HEK293 (cell line): ENCODE results near the gene C1orf21.

Experiments
- CTCF ChIA-PET: fragments of 350-600 bp; formaldehyde crosslinking; extraction: SDS; loops from one replicate; lab custom pipeline; 2021; ENCODE audit warnings: antibody characterized with exemption; lab: Yijun Ruan, JAX
- POLR2A ChIA-PET: fragments of 300-600 bp; formaldehyde crosslinking; extraction: SDS; loops from one replicate; lab custom pipeline; 2020; ENCODE audit warnings: antibody characterized with exemption, inconsistent platforms; lab: Yijun Ruan, JAX
- H3K27ac ChIP-seq: fragments of 200-500 bp; sonication (Bioruptor generic); 2 replicates; pipeline ENCODE4 v1.5.1; 2014; ENCODE audit warnings: low read depth, low read length, control low read depth, inconsistent platforms; ENCODE audit errors: extremely low read depth
- H3K36me3 ChIP-seq, 2 experiments: fragments of 200-500 bp in 1 of 2; sonication (Bioruptor generic) in 1 of 2; 1 replicate in 1 of 2; 2 replicates in 1 of 2; pipeline ENCODE4 v1.5.1; 2014 to 2017; ENCODE audit warnings: inconsistent platforms in 2 of 2, low read length in 2 of 2; ENCODE audit not compliant: control insufficient read depth in 2 of 2, insufficient read depth in 1 of 2
- H3K4me1 ChIP-seq: fragments of 200-500 bp; sonication (Bioruptor generic); 2 replicates; pipeline ENCODE4 v1.5.1; 2014; ENCODE audit warnings: mild to moderate bottlenecking, low read length, inconsistent platforms; ENCODE audit not compliant: control insufficient read depth, insufficient read depth
- H3K4me3 ChIP-seq: 2 replicates; pipeline ENCODE4 v1.5.1; 2011; ENCODE audit warnings: low read depth, mild to moderate bottlenecking, control low read depth, low read length, moderate library complexity
- H3K9me3 ChIP-seq: fragments of 200-500 bp; sonication (Bioruptor generic); 2 replicates; pipeline ENCODE4 v1.5.1; 2014; ENCODE audit warnings: low read depth, low read length, inconsistent platforms; ENCODE audit not compliant: control insufficient read depth, insufficient read depth
- BCL11B ChIP-seq: fragments of 450-650 bp; formaldehyde crosslinking; IDR thresholded peaks from 2 replicates; pipeline ENCODE4 v1.5.1; 2016; ENCODE audit warnings: low read depth, missing biosample characterization, missing genetic modification characterization
- IKZF3 ChIP-seq: fragments of 450-650 bp; IDR thresholded peaks from 2 replicates; pipeline ENCODE4 v1.5.0; 2018; ENCODE audit warnings: missing biosample characterization, mild to moderate bottlenecking, missing genetic modification characterization, moderate library complexity
- KLF1 ChIP-seq: fragments of 450-650 bp; formaldehyde crosslinking; IDR thresholded peaks from 2 replicates; pipeline ENCODE4 v1.5.1; 2016; ENCODE audit warnings: missing biosample characterization, missing genetic modification characterization
- KLF10 ChIP-seq: fragments of 450-650 bp; IDR thresholded peaks from 2 replicates; pipeline ENCODE4 v1.5.1; 2018; ENCODE audit warnings: missing biosample characterization, mild to moderate bottlenecking, missing genetic modification characterization
- SETDB1 ChIP-seq: IDR thresholded peaks from one replicate; pipeline ENCODE4 v1.6.1; 2017; ENCODE audit warnings: mild to moderate bottlenecking, low read length, moderate library complexity, mixed read lengths; ENCODE audit not compliant: insufficient read length
- ZNF221 ChIP-seq: fragments of 450-650 bp; formaldehyde crosslinking; IDR thresholded peaks from 2 replicates; pipeline ENCODE4 v1.5.1; 2017; ENCODE audit warnings: missing biosample characterization, missing genetic modification characterization, borderline replicate concordance
- ZNF341 ChIP-seq: fragments of 450-650 bp; formaldehyde crosslinking; IDR thresholded peaks from 2 replicates; pipeline ENCODE4; 2016; ENCODE audit warnings: low read depth, missing biosample characterization, missing genetic modification characterization
- ZNF416 ChIP-seq: fragments of 450-650 bp; formaldehyde crosslinking; IDR thresholded peaks from 2 replicates; pipeline ENCODE4 v1.5.1; 2016; ENCODE audit warnings: missing biosample characterization, missing genetic modification characterization
- ZNF544 ChIP-seq: fragments of 450-650 bp; formaldehyde crosslinking; IDR thresholded peaks from 2 replicates; pipeline ENCODE4 v1.5.0; 2017; ENCODE audit warnings: missing biosample characterization, missing genetic modification characterization
- ZNF571 ChIP-seq: fragments of 450-650 bp; formaldehyde crosslinking; IDR thresholded peaks from 2 replicates; pipeline ENCODE4 v1.5.0; 2017; ENCODE audit warnings: missing biosample characterization, missing genetic modification characterization
- ZNF624 ChIP-seq: fragments of 450-650 bp; formaldehyde crosslinking; IDR thresholded peaks from 2 replicates; pipeline ENCODE4 v1.5.1; 2017; ENCODE audit warnings: missing biosample characterization, missing genetic modification characterization
- ZNF830 ChIP-seq: fragments of 450-650 bp; IDR thresholded peaks from 2 replicates; pipeline ENCODE4 v1.5.0; 2018; ENCODE audit warnings: missing biosample characterization, missing genetic modification characterization, low read depth, mild to moderate bottlenecking, moderate library complexity
- ZNF843 ChIP-seq: fragments of 450-650 bp; formaldehyde crosslinking; IDR thresholded peaks from 2 replicates; pipeline ENCODE4 v1.5.1; 2016; ENCODE audit warnings: missing biosample characterization, missing genetic modification characterization
- ZSCAN30 ChIP-seq: fragments of 450-650 bp; IDR thresholded peaks from 2 replicates; pipeline ENCODE4 v1.5.1; 2018; ENCODE audit warnings: missing biosample characterization, mild to moderate bottlenecking, missing genetic modification characterization, moderate library complexity
- TF ChIP-seq, protein P1 (sequence below): fragments of 450-650 bp; formaldehyde crosslinking; IDR thresholded peaks from 2 replicates; pipeline ENCODE4 v1.5.1; 2016; ENCODE audit warnings: missing biosample characterization, missing genetic modification characterization
- TF ChIP-seq, protein P2 (sequence below): fragments of 450-650 bp; formaldehyde crosslinking; IDR thresholded peaks from 2 replicates; pipeline ENCODE4 v1.5.1; 2016; ENCODE audit warnings: missing biosample characterization, missing genetic modification characterization
- TF ChIP-seq, protein P3 (sequence below): fragments of 450-650 bp; formaldehyde crosslinking; IDR thresholded peaks from 2 replicates; pipeline ENCODE4 v1.5.1; 2016; ENCODE audit warnings: missing biosample characterization, missing genetic modification characterization
- TF ChIP-seq, protein P4 (sequence below): fragments of 450-650 bp; formaldehyde crosslinking; IDR thresholded peaks from 2 replicates; pipeline ENCODE4 v1.5.1; 2017; ENCODE audit warnings: missing biosample characterization, missing genetic modification characterization

Gene C1orf21

DNA sequence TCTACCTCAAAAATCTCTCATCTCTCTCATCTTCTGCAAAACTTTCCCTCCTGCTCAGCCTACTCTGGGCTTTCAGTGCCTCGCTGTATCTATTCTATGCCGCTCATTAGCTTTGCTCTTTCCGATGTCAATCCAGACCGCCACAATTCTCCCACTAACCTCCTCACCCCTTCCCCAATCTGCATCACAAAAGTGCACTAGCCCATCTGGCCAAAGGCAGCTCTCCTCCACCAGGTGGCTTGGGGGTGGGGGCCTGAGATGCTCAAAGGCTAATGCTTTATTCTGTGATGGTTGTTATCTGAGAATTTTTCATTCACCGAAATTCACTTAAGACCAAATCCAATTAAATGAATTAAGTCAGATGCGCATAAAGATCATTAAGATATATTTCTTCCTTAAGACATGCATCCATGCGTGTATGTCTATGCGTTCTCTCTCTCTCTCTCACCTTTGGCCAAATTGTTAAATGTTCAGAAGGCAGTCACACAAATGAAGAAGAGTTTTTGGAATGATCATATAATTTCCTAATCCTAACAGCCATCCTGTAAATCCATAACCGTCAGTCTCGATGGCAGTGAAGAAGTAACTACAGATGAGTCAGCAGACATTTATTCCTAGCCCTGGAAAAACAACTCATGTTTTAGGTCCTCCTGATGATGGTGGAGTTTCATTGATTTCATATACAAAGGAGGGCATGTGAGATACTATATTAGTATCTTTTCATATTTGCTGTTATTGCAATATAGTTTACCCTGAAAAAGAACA lies 111.3 kb downstream of the C1orf21 start:
- Histone ChIP-seq H3K4me1 (0 out of 2 replicates have a peak, but pooled peaks cover 3% of the 10 kb centered on the region), H3K4me3 (no peak overlapping the region), H3K36me3 (no peaks in the 10 kb centered on the region), H3K27ac (no peak overlapping the region), H3K9me3 (no peaks in the 10 kb centered on the region)
- CTCF ChIA-PET, result no interaction called here
- no peak for TF ChIP-seq ZNF221 (tag by site-specific recombination)
- TF ChIP-seq, protein P1, sequence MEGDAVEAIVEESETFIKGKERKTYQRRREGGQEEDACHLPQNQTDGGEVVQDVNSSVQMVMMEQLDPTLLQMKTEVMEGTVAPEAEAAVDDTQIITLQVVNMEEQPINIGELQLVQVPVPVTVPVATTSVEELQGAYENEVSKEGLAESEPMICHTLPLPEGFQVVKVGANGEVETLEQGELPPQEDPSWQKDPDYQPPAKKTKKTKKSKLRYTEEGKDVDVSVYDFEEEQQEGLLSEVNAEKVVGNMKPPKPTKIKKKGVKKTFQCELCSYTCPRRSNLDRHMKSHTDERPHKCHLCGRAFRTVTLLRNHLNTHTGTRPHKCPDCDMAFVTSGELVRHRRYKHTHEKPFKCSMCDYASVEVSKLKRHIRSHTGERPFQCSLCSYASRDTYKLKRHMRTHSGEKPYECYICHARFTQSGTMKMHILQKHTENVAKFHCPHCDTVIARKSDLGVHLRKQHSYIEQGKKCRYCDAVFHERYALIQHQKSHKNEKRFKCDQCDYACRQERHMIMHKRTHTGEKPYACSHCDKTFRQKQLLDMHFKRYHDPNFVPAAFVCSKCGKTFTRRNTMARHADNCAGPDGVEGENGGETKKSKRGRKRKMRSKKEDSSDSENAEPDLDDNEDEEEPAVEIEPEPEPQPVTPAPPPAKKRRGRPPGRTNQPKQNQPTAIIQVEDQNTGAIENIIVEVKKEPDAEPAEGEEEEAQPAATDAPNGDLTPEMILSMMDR (tag by site-specific recombination), result 0 out of 2 replicates have a peak, but pooled peaks have one; percentile 14
- POLR2A ChIA-PET, result no interaction called here

DNA sequence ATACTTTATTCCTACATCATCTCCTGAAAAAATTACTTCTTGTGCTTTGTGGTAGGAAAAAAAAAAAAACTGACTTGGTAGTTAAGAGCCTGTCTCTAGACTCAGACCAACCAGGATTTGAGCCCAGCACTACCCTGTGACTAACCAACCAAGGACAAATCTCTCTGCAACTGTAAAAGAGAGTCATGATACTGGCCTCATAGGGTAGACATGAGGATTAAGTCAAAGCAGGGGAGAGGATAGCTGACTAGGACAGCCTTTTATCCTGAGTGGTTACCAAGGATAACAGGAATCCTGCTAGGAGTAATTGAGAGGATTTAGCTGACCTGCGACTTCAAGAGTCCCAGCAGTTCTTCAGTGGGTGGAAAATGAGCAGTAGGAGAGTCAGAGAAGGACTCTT lies 112.8 kb downstream of the C1orf21 start:
- CTCF ChIA-PET, result no interaction called here
- H3K27ac ChIP-seq, result no peak overlapping the region
- POLR2A ChIA-PET, result no interaction called here

DNA sequence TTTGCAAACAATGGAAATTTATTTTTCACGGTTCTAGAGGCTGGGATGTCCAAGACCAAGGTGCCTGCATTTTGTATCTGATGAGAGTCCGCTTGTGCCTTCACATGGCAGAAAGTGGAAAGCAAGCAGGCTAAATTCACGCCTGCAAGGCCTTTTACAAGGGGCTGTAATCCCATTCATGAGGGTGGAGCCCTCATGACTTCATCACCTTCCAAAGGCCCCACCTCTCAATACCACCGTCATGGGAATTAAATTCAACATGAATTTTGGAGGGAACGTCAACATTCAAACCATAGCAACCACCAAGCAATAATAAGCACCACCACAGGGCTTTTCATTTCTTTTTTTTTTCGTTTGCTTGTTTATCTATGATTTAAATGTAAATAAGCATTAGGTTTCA lies 115.3 kb downstream of the C1orf21 start:
- ChIA-PET POLR2A (no interaction called here), CTCF (no interaction called here)
- Histone ChIP-seq H3K4me1 (no peaks in the 10 kb centered on the region), H3K27ac (no peak overlapping the region), H3K4me3 (no peak overlapping the region), H3K36me3 (no peaks in the 10 kb centered on the region), H3K9me3 (no peaks in the 10 kb centered on the region)
- TF ChIP-seq KLF1 (tag by site-specific recombination) (peak; percentile 89), ZNF843 (no peak)

More for the DNA sequence above, 112.8 kb downstream of the C1orf21 start:
- TF ChIP-seq ZNF341 (tag by site-specific recombination) (0 out of 2 replicates have a peak, but pooled peaks have one; percentile 18), ZNF830 (no peak)
- no peaks in the 10 kb centered on the region for H3K4me1 ChIP-seq
- H3K36me3 ChIP-seq, result no peaks in the 10 kb centered on the region
- H3K4me3 ChIP-seq, result no peak overlapping the region
- H3K9me3 ChIP-seq, result no peaks in the 10 kb centered on the region

DNA sequence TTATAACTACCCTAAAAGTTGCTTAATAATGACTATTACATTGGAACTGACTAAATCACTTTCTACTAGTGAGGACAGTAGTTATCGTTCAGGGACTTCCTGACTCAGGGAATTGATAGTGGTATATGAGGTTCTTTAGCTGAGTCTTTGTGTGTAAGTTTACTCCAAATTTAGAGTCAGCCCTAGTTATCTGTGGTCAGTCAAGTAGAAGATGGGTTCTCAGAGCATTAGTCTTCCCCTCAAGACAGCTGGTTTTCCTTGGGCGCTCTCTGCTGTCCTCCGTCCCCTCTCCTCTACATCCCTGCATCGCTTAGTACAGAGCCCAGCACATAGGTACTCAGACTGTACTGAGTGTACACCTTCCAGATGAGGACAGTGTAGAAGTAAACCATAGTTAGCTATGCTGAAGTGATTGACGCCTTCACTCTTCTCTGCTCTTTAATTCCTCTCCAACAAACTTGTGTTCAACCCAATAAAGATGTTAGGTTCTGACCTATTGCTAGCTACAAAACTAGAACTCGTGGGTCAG lies 116.5 kb downstream of the C1orf21 start:
- H3K27ac ChIP-seq, result no peak overlapping the region
- no peaks in the 10 kb centered on the region for H3K9me3 ChIP-seq
- POLR2A ChIA-PET, result interaction anchor here (0.7 kb wide), 1 partner anchor 172 kb away, joined by 5 read pairs; no protein-coding TSS in a partner anchor
- H3K4me1 ChIP-seq, result peaks cover 7% of the 10 kb centered on the region; the same call in 1 of the 2 replicates
- H3K4me3 ChIP-seq, result no peak overlapping the region
- CTCF ChIA-PET, result no interaction called here
- H3K36me3 ChIP-seq, result no peaks in the 10 kb centered on the region; a peak in 1 of 3 replicates
- TF ChIP-seq SETDB1, result no peak
- TF ChIP-seq, protein P2, sequence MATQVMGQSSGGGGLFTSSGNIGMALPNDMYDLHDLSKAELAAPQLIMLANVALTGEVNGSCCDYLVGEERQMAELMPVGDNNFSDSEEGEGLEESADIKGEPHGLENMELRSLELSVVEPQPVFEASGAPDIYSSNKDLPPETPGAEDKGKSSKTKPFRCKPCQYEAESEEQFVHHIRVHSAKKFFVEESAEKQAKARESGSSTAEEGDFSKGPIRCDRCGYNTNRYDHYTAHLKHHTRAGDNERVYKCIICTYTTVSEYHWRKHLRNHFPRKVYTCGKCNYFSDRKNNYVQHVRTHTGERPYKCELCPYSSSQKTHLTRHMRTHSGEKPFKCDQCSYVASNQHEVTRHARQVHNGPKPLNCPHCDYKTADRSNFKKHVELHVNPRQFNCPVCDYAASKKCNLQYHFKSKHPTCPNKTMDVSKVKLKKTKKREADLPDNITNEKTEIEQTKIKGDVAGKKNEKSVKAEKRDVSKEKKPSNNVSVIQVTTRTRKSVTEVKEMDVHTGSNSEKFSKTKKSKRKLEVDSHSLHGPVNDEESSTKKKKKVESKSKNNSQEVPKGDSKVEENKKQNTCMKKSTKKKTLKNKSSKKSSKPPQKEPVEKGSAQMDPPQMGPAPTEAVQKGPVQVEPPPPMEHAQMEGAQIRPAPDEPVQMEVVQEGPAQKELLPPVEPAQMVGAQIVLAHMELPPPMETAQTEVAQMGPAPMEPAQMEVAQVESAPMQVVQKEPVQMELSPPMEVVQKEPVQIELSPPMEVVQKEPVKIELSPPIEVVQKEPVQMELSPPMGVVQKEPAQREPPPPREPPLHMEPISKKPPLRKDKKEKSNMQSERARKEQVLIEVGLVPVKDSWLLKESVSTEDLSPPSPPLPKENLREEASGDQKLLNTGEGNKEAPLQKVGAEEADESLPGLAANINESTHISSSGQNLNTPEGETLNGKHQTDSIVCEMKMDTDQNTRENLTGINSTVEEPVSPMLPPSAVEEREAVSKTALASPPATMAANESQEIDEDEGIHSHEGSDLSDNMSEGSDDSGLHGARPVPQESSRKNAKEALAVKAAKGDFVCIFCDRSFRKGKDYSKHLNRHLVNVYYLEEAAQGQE (tag by site-specific recombination), result no peak
- TF ChIP-seq ZSCAN30 (tag by site-specific recombination), result no peak
- TF ChIP-seq BCL11B, result no peak
- TF ChIP-seq ZNF544 (tag by site-specific recombination), result no peak
- TF ChIP-seq ZNF624 (tag by site-specific recombination), result no peak
- TF ChIP-seq, protein P3, sequence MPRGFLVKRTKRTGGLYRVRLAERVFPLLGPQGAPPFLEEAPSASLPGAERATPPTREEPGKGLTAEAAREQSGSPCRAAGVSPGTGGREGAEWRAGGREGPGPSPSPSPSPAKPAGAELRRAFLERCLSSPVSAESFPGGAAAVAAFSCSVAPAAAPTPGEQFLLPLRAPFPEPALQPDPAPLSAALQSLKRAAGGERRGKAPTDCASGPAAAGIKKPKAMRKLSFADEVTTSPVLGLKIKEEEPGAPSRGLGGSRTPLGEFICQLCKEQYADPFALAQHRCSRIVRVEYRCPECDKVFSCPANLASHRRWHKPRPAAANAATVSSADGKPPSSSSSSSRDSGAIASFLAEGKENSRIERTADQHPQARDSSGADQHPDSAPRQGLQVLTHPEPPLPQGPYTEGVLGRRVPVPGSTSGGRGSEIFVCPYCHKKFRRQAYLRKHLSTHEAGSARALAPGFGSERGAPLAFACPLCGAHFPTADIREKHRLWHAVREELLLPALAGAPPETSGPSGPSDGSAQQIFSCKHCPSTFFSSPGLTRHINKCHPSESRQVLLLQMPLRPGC (tag by site-specific recombination), result no peak
- TF ChIP-seq KLF10 (tag by site-specific recombination), result no peak
- TF ChIP-seq IKZF3 (tag by site-specific recombination), result no peak
- TF ChIP-seq ZNF571, result no peak
- TF ChIP-seq, protein P4, sequence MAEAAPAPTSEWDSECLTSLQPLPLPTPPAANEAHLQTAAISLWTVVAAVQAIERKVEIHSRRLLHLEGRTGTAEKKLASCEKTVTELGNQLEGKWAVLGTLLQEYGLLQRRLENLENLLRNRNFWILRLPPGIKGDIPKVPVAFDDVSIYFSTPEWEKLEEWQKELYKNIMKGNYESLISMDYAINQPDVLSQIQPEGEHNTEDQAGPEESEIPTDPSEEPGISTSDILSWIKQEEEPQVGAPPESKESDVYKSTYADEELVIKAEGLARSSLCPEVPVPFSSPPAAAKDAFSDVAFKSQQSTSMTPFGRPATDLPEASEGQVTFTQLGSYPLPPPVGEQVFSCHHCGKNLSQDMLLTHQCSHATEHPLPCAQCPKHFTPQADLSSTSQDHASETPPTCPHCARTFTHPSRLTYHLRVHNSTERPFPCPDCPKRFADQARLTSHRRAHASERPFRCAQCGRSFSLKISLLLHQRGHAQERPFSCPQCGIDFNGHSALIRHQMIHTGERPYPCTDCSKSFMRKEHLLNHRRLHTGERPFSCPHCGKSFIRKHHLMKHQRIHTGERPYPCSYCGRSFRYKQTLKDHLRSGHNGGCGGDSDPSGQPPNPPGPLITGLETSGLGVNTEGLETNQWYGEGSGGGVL, result no peak
- no peak for TF ChIP-seq ZNF416 (tag by site-specific recombination)
